ENCODE measurements around the gene GPC1. TPM values are rescaled to one million over a fixed set of nuclear protein-coding genes. Genes with fewer than 3 reads are reported as not detected.

Gene GPC1
- total and polyA plus RNA-seq, 2 of the 13 experiments (the other 11 are each of a cell fraction or from before 2014, with no cell fraction given): 4.0 to 5.5 TPM

DNA sequence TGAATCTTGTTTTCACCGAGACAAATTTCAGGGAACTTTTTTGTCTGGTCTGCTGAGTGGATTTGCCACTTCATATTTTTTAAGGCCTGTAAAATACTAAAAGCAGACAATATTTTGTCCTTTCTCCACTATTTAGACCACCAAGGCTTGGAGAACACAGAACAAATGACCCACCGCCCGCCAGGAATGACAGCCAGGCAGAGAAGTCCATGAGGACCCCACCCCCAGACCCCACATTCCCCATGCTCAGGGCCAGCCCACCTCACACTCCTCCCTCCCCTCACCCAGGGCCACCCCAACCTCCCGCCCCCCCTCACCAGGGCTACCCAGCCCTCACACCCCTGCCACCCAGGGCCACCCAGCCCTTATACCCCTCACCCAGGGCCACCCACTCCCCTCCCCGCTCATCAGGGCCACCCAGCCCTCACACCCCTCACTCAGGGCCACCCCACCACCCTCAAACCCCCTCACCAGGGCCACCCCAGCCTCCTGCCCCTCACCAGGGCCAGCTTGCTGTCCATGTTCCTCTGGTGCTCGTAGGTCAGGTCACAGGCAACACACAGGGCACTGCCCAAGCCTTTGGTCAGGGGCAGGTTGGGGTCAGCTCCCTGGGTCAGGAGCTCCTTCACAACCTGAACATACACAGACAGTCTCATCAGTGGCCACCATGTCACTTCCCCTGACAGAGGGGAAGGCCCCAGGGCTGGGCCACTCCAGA is 71.8 kb downstream of the GPC1 start:
- H3K9ac ChIP-seq (ENCODE audit: insufficient read depth, low read depth, low read length): no peak overlapping the region
- ChIA-PET CTCF (ENCODE audit: low intra/inter-chr PET ratio, low total read pairs) (no interaction called here), POLR2A (no interaction called here)
- H2AFZ ChIP-seq (ENCODE audit: low read length): no peak overlapping the region
- DNase-seq (ENCODE audit: low spot score) (no peak), FAIRE-seq (no peak), ATAC-seq (no peak; the same call in 2 of the 3 replicates)
- in situ Hi-C loops (cut with HindIII; ENCODE audit: extremely low pct_ligation_motif_present, low pct_unique_long_range_greater_than_20kb): no loop called here
- no peaks in the 10 kb centered on the region for H3K27me3 ChIP-seq (ENCODE audit: control insufficient read depth in 1 of 2, insufficient read depth in 2 of 2, low read length in 2 of 2)
- BruUV-seq (replicated peaks): no TSS peak
- no peak for TF ChIP-seq SMARCC2 (IDR thresholded peaks at IDR 0.05)
- TF ChIP-seq ZNF703 (CRISPR knock-in tag; IDR thresholded peaks at IDR 0.05; ENCODE audit: borderline replicate concordance): no peak
- TF ChIP-seq, protein P1, sequence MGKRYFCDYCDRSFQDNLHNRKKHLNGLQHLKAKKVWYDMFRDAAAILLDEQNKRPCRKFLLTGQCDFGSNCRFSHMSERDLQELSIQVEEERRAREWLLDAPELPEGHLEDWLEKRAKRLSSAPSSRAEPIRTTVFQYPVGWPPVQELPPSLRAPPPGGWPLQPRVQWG (CRISPR knock-in tag; IDR thresholded peaks at IDR 0.05; ENCODE audit: borderline replicate concordance, low read depth): no peak
- TF ChIP-seq ZNF468 (CRISPR knock-in tag; IDR thresholded peaks at IDR 0.05): no peak
- TF ChIP-seq, protein P2, sequence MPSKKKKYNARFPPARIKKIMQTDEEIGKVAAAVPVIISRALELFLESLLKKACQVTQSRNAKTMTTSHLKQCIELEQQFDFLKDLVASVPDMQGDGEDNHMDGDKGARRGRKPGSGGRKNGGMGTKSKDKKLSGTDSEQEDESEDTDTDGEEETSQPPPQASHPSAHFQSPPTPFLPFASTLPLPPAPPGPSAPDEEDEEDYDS (CRISPR knock-in tag; IDR thresholded peaks at IDR 0.05): no peak
- TF ChIP-seq, protein P3, sequence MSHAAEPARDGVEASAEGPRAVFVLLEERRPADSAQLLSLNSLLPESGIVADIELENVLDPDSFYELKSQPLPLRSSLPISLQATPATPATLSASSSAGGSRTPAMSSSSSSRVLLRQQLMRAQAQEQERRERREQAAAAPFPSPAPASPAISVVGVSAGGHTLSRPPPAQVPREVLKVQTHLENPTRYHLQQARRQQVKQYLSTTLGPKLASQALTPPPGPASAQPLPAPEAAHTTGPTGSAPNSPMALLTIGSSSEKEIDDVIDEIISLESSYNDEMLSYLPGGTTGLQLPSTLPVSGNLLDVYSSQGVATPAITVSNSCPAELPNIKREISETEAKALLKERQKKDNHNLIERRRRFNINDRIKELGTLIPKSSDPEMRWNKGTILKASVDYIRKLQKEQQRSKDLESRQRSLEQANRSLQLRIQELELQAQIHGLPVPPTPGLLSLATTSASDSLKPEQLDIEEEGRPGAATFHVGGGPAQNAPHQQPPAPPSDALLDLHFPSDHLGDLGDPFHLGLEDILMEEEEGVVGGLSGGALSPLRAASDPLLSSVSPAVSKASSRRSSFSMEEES (CRISPR knock-in tag; IDR thresholded peaks at IDR 0.05): no peak
- H3K9me3 ChIP-seq (ENCODE audit: low read length): no peaks in the 10 kb centered on the region
- intact Hi-C loops (cut with micrococcal nuclease; ENCODE audit: unreplicated experiment): no loop called here
- H3K27ac ChIP-seq (ENCODE audit: extremely low read length, insufficient read depth, low read length): no peak overlapping the region
- WGBS (ENCODE audit: low lambda C conversion rate): 93% methylated on average over 6 of the region's 6 CpGs
- H4K20me1 ChIP-seq (ENCODE audit: insufficient read depth, low read length): no peaks in the 10 kb centered on the region
- H3K4me2 ChIP-seq (ENCODE audit: low read depth, low read length): no peak overlapping the region
- no peak overlapping the region for H3K4me3 ChIP-seq (replicated peaks in 1 of 3; ENCODE audit: insufficient read depth in 1 of 3, low read depth in 2 of 3, low read length in 3 of 3)
- peaks cover 5 to 6% of the 10 kb centered on the region in 2 experiments; a peak in 3 of 5 replicates for H3K36me3 ChIP-seq (replicated peaks in 1 of 2; ENCODE audit: control insufficient read depth in 1 of 2, insufficient read depth in 2 of 2, low read length in 2 of 2)
- no peaks in the 10 kb centered on the region for H3K4me1 ChIP-seq (ENCODE audit: insufficient read depth, low read length)
- H3K79me2 ChIP-seq (ENCODE audit: insufficient read depth, low read length): no peaks in the 10 kb centered on the region
